Gastroesophageal sphincter (tissue), 3 donors: Measurements from ENCODE around the gene NLRP3.

Source experiments
- EP300 ChIP-seq: sonication (generic); formaldehyde crosslinking; IDR thresholded peaks from one replicate; pipeline ENCODE4 v1.6.1; 2017; ENCODE audit warnings: antibody characterized with exemption, mild to moderate bottlenecking
- POLR2AphosphoS5 ChIP-seq: sonication (generic); formaldehyde crosslinking; IDR thresholded peaks from one replicate; pipeline ENCODE4 v1.6.1; 2017; ENCODE audit warnings: antibody characterized with exemption
- TF ChIP-seq, protein P1 (sequence below), 4 experiments: fragments of 200-600 bp in 2 of 4; fragments of 450-650 bp in 2 of 4; sonication (generic) in 1 of 4; IDR thresholded peaks; one replicate each; pipeline ENCODE4 v1.5.1; 2017 to 2019; ENCODE audit warnings: antibody characterized with exemption in 4 of 4, mild to moderate bottlenecking in 2 of 4, moderate library complexity in 2 of 4

DNA sequence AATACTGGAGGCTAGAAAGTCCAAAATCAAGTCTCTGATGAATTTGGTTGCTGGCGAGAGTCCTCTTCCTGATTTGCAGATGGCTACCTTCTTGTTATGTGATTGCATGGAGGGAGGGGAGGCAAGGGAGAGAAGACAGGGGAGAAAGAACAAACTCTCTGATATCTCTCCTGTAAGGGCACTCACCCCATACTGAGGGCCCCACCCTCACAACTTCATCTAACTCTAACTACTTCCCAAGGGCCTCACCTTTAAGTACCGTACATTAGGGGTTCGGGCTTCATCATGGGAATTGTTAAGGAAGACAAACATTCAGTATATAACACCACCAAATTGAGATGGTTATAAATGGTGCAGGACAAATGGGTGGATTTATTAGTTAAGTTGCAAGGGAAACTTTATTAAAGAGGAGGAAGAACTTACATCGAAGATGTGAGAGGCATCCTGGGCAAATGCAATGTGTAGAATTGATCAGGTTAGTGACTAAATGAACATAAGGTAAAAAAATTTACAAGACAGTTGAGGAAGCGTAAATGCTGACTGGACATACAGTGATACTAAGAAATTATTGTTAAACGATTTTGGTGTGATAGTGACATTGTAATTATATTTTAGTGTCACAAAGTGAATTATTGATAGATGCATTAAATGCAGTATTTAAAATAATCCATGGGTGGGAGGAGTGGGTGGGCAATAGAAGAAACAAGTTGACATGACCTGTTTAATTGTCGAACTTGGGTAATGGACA is 31.4 kb downstream of the NLRP3 start:
- TF ChIP-seq, protein P1, sequence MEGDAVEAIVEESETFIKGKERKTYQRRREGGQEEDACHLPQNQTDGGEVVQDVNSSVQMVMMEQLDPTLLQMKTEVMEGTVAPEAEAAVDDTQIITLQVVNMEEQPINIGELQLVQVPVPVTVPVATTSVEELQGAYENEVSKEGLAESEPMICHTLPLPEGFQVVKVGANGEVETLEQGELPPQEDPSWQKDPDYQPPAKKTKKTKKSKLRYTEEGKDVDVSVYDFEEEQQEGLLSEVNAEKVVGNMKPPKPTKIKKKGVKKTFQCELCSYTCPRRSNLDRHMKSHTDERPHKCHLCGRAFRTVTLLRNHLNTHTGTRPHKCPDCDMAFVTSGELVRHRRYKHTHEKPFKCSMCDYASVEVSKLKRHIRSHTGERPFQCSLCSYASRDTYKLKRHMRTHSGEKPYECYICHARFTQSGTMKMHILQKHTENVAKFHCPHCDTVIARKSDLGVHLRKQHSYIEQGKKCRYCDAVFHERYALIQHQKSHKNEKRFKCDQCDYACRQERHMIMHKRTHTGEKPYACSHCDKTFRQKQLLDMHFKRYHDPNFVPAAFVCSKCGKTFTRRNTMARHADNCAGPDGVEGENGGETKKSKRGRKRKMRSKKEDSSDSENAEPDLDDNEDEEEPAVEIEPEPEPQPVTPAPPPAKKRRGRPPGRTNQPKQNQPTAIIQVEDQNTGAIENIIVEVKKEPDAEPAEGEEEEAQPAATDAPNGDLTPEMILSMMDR (IDR thresholded peaks at IDR 0.05), result no peak
- no peak for TF ChIP-seq POLR2AphosphoS5
- TF ChIP-seq EP300, result no peak
